Measurements from ENCODE around the gene PRDM4.

DNA sequence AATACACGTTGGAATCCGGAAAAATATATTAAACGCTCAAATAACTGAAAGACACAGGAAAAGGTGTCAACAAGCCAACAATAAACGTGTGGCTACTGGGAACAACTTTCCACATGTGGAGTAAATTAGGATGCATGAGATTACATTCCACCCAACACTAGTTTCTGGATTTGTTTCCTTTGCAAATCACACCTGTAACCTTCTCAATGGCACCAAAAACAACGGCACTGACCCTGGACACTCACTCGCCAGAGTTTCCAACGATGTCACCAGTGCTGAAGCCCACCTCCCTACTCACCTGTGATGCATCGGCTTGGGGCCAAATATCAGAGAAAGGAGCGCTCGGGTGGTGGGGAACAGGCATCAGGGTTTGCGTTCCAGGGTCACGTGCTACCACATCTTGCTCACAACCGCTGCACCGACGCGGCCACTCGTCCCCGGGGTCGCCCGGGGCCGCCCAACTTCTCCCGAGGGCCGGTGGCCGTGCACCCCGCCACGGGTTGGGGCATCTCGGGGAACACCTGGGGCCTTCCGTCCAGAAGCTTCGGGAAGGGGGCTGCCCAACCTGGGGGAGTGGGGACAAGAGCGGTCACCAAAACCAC lies 629 bp downstream of the PRDM4 start:
- TF ChIP-seq SPI1 (IDR thresholded peaks at IDR 0.05; ENCODE audit: borderline replicate concordance, low read depth) (no peak), GABPA (IDR thresholded peaks at IDR 0.05; ENCODE audit: low read depth) (no peak), POLR2AphosphoS5 (IDR thresholded peaks at IDR 0.05; ENCODE audit: low read depth) (no peak)
- TF ChIP-seq, protein P1, sequence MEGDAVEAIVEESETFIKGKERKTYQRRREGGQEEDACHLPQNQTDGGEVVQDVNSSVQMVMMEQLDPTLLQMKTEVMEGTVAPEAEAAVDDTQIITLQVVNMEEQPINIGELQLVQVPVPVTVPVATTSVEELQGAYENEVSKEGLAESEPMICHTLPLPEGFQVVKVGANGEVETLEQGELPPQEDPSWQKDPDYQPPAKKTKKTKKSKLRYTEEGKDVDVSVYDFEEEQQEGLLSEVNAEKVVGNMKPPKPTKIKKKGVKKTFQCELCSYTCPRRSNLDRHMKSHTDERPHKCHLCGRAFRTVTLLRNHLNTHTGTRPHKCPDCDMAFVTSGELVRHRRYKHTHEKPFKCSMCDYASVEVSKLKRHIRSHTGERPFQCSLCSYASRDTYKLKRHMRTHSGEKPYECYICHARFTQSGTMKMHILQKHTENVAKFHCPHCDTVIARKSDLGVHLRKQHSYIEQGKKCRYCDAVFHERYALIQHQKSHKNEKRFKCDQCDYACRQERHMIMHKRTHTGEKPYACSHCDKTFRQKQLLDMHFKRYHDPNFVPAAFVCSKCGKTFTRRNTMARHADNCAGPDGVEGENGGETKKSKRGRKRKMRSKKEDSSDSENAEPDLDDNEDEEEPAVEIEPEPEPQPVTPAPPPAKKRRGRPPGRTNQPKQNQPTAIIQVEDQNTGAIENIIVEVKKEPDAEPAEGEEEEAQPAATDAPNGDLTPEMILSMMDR (IDR thresholded peaks at IDR 0.05; ENCODE audit: insufficient read depth, low read length): no peak
- TF ChIP-seq, protein P2, sequence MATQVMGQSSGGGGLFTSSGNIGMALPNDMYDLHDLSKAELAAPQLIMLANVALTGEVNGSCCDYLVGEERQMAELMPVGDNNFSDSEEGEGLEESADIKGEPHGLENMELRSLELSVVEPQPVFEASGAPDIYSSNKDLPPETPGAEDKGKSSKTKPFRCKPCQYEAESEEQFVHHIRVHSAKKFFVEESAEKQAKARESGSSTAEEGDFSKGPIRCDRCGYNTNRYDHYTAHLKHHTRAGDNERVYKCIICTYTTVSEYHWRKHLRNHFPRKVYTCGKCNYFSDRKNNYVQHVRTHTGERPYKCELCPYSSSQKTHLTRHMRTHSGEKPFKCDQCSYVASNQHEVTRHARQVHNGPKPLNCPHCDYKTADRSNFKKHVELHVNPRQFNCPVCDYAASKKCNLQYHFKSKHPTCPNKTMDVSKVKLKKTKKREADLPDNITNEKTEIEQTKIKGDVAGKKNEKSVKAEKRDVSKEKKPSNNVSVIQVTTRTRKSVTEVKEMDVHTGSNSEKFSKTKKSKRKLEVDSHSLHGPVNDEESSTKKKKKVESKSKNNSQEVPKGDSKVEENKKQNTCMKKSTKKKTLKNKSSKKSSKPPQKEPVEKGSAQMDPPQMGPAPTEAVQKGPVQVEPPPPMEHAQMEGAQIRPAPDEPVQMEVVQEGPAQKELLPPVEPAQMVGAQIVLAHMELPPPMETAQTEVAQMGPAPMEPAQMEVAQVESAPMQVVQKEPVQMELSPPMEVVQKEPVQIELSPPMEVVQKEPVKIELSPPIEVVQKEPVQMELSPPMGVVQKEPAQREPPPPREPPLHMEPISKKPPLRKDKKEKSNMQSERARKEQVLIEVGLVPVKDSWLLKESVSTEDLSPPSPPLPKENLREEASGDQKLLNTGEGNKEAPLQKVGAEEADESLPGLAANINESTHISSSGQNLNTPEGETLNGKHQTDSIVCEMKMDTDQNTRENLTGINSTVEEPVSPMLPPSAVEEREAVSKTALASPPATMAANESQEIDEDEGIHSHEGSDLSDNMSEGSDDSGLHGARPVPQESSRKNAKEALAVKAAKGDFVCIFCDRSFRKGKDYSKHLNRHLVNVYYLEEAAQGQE (IDR thresholded peaks at IDR 0.05; ENCODE audit: insufficient replicate concordance, low read depth): no peak

Data from HL-60 (cell line).